A549 (cell line): ENCODE data around the gene CLASP1.

Source experiments
- BHLHE40 ChIP-seq: IDR thresholded peaks from 2 replicates; pipeline ENCODE4 v1.6.1; 2012; ENCODE audit warnings: low read depth, low read length, inconsistent platforms
- ESRRA ChIP-seq: fragments of 150-350 bp; IDR thresholded peaks from 2 replicates; pipeline ENCODE4 v1.6.1; 2014; ENCODE audit warnings: mild to moderate bottlenecking, low read length, borderline replicate concordance
- KDM1A ChIP-seq: fragments of 200-600 bp; sonication (generic); IDR thresholded peaks from 2 replicates; pipeline ENCODE4 v1.6.1; 2016; ENCODE audit warnings: low read depth, mild to moderate bottlenecking
- POLR2A ChIP-seq: IDR thresholded peaks from 2 replicates; pipeline ENCODE4 v1.6.1; 2012; ENCODE audit warnings: mild to moderate bottlenecking, low read length
- RCOR1 ChIP-seq: fragments of 150-350 bp; IDR thresholded peaks from 2 replicates; pipeline ENCODE4 v1.6.1; 2014; ENCODE audit warnings: antibody characterized with exemption, low read length, low read depth
- SREBF2 ChIP-seq: fragments of 450-650 bp; IDR thresholded peaks from 2 replicates; pipeline ENCODE4 v1.6.1; 2014; ENCODE audit warnings: mild to moderate bottlenecking, moderate library complexity
- ZNF302 ChIP-seq: fragments of 250-450 bp; sonication (Bioruptor Pico); IDR thresholded peaks from 2 replicates; pipeline ENCODE4 v1.9.0; 2021; ENCODE audit warnings: inconsistent platforms, mild to moderate bottlenecking, moderate library complexity
- TF ChIP-seq, protein P1 (sequence below): IDR thresholded peaks from 2 replicates; pipeline ENCODE4 v1.6.1; 2012
- TF ChIP-seq, protein P2 (sequence below): fragments of >200 bp; sonication (Bioruptor Twin); formaldehyde crosslinking; IDR thresholded peaks from 3 replicates; pipeline ENCODE4 v1.5.1; 2016
- TF ChIP-seq, protein P3 (sequence below): IDR thresholded peaks from 2 replicates; pipeline ENCODE4 v1.6.1; 2012; ENCODE audit warnings: low read depth, borderline replicate concordance
- TF ChIP-seq, protein P4 (sequence below): IDR thresholded peaks from 2 replicates; pipeline ENCODE4 v1.6.1; 2012
- TF ChIP-seq, protein P5 (sequence below): fragments of >200 bp; sonication (Bioruptor Twin); formaldehyde crosslinking; IDR thresholded peaks from 2 replicates; pipeline ENCODE4 v1.6.1; 2016

DNA sequence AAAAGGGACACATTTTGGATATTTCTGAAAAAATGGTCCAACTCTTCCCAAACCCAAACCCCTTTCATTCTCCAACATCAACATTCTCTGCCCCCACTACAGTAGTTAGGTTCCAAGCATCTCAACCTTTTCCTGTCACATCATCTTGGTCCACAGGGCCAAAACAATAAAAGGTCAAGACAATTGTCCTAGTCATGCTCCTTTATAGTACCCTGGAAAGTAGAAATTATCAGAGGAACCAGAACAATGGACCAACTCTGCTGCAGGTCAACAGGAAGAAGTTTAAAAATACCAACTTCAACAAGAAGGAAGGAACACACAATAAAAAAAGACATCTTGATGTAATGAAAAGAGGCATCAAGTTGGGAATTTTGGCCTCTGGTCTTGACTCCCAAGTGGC, 36.1 kb downstream of the CLASP1 start:
- TF ChIP-seq, protein P1, sequence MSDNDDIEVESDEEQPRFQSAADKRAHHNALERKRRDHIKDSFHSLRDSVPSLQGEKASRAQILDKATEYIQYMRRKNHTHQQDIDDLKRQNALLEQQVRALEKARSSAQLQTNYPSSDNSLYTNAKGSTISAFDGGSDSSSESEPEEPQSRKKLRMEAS = no peak
- no peak for TF ChIP-seq BHLHE40
- TF ChIP-seq, protein P2, sequence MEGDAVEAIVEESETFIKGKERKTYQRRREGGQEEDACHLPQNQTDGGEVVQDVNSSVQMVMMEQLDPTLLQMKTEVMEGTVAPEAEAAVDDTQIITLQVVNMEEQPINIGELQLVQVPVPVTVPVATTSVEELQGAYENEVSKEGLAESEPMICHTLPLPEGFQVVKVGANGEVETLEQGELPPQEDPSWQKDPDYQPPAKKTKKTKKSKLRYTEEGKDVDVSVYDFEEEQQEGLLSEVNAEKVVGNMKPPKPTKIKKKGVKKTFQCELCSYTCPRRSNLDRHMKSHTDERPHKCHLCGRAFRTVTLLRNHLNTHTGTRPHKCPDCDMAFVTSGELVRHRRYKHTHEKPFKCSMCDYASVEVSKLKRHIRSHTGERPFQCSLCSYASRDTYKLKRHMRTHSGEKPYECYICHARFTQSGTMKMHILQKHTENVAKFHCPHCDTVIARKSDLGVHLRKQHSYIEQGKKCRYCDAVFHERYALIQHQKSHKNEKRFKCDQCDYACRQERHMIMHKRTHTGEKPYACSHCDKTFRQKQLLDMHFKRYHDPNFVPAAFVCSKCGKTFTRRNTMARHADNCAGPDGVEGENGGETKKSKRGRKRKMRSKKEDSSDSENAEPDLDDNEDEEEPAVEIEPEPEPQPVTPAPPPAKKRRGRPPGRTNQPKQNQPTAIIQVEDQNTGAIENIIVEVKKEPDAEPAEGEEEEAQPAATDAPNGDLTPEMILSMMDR = no peak
- TF ChIP-seq POLR2A = no peak
- TF ChIP-seq, protein P3, sequence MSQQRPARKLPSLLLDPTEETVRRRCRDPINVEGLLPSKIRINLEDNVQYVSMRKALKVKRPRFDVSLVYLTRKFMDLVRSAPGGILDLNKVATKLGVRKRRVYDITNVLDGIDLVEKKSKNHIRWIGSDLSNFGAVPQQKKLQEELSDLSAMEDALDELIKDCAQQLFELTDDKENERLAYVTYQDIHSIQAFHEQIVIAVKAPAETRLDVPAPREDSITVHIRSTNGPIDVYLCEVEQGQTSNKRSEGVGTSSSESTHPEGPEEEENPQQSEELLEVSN = no peak
- no peak for TF ChIP-seq KDM1A
- no peak for TF ChIP-seq ESRRA
- TF ChIP-seq RCOR1 = no peak
- TF ChIP-seq, protein P4, sequence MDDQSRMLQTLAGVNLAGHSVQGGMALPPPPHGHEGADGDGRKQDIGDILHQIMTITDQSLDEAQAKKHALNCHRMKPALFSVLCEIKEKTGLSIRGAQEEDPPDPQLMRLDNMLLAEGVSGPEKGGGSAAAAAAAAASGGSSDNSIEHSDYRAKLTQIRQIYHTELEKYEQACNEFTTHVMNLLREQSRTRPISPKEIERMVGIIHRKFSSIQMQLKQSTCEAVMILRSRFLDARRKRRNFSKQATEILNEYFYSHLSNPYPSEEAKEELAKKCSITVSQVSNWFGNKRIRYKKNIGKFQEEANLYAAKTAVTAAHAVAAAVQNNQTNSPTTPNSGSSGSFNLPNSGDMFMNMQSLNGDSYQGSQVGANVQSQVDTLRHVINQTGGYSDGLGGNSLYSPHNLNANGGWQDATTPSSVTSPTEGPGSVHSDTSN = no peak
- TF ChIP-seq SREBF2 = no peak
- TF ChIP-seq, protein P5, sequence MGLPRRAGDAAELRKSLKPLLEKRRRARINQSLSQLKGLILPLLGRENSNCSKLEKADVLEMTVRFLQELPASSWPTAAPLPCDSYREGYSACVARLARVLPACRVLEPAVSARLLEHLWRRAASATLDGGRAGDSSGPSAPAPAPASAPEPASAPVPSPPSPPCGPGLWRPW = no peak
- no peak for TF ChIP-seq ZNF302 (CRISPR knock-in tag)
